HCT116 (cell line): ENCODE data around the gene ALDH5A1. TPM values are rescaled to one million over a fixed set of nuclear protein-coding genes. Genes with fewer than 3 reads are reported as not detected.

ENCODE experiments used
- ATAC-seq: fragments of 200-7000 bp; cut with Tn5 transposase; 2 replicates; pipeline ENCODE4 v1.9.1; 2020; ENCODE audit warnings: mild to moderate bottlenecking, moderate library complexity
- BruUV-seq: library from RNA; stranded (reverse); fragments of 400-500 nt; replicated peaks from 2 replicates; lab custom pipeline; 2021; lab: Mats Ljungman, UMichigan
- CTCF ChIA-PET: fragments of 300-600 bp; sonication (Branson Sonifier 250); formaldehyde crosslinking; loops from one replicate; lab custom pipeline; 2021; ENCODE audit warnings: antibody characterized with exemption; lab: Charles Lee
- POLR2A ChIA-PET: fragments of 300-600, 350-600 bp; sonication (Branson Sonifier 250); formaldehyde crosslinking; loops from one replicate; lab custom pipeline; 2021; ENCODE audit warnings: antibody characterized with exemption; lab: Charles Lee
- RAD21 ChIA-PET, 2 experiments: fragments of 300-600 bp; sonication (Branson Sonifier 250); formaldehyde crosslinking; loops; one replicate each; lab custom pipeline; 2023; ENCODE audit warnings: low total read pairs in 2 of 2; ENCODE audit not compliant: uncharacterized antibody in 2 of 2, unreplicated experiment in 2 of 2, low non-redundant PET in 1 of 2; lab: Charles Lee
- DNase-seq: peaks from one replicate; pipeline ENCODE4 v3.0.0-alpha.2; 2010; ENCODE audit warnings: low read depth, low spot score
- H2AFZ ChIP-seq: fragments of 200-600 bp; shearing (Covaris generic), sonication (generic); 2 replicates; pipeline ENCODE4 v1.6.1; 2017; ENCODE audit warnings: low read depth, mixed run types, mixed read lengths, antibody characterized with exemption, low read length; ENCODE audit not compliant: poor library complexity, severe bottlenecking
- H3K27ac ChIP-seq: 2 replicates; pipeline ENCODE4 v1.5.1; 2012; ENCODE audit warnings: low read depth, low read length
- H3K27me3 ChIP-seq: fragments of 200-600 bp; sonication (generic); 2 replicates; pipeline ENCODE4 v1.6.1; 2016; ENCODE audit warnings: mixed run types, low read length, mixed read lengths; ENCODE audit not compliant: insufficient read depth
- H3K36me3 ChIP-seq, 2 experiments: fragments of 200-500 bp in 1 of 2; fragments of 200-600 bp in 1 of 2; sonication (Bioruptor generic) in 1 of 2; sonication (generic) in 1 of 2; 2 replicates each; pipeline versions ENCODE4 v1.5.1 to v1.6.1; 2014 to 2016; ENCODE audit warnings: low read length in 2 of 2, inconsistent platforms in 1 of 2, mixed read lengths in 1 of 2, mixed run types in 1 of 2; ENCODE audit not compliant: insufficient read depth in 2 of 2, control insufficient read depth in 1 of 2
- H3K4me1 ChIP-seq, 2 experiments: fragments of 200-600 bp in 1 of 2; sonication (generic) in 1 of 2; 2 replicates each; pipeline versions ENCODE4 v1.5.1 to v1.6.1; 2012 to 2017; ENCODE audit warnings: low read length in 2 of 2, inconsistent platforms in 1 of 2, mild to moderate bottlenecking in 1 of 2, mixed read lengths in 1 of 2, mixed run types in 1 of 2, moderate library complexity in 1 of 2; ENCODE audit not compliant: insufficient read depth in 2 of 2, control insufficient read depth in 1 of 2
- H3K4me2 ChIP-seq: fragments of 200-600 bp; sonication (generic); 2 replicates; pipeline ENCODE4 v1.6.1; 2017; ENCODE audit warnings: mixed run types, low read length, mixed read lengths
- H3K4me3 ChIP-seq, 2 experiments: fragments of 200-600 bp in 1 of 2; sonication (generic) in 1 of 2; replicated peaks in 1 of 2; 2 replicates each; pipeline ENCODE4 v1.5.1; 2011 to 2016; ENCODE audit warnings: low read length in 2 of 2, control low read depth in 1 of 2, low read depth in 1 of 2, mild to moderate bottlenecking in 1 of 2, mixed read lengths in 1 of 2, mixed run types in 1 of 2
- H3K79me2 ChIP-seq: fragments of 200-600 bp; sonication (generic); 2 replicates; pipeline ENCODE4 v1.6.1; 2017; ENCODE audit warnings: mild to moderate bottlenecking, mixed run types, low read length, moderate library complexity, mixed read lengths; ENCODE audit not compliant: insufficient read depth
- H3K9ac ChIP-seq: fragments of 200-600 bp; sonication (generic); 2 replicates; pipeline ENCODE4 v1.6.1; 2016; ENCODE audit warnings: low read length, mixed read lengths
- H3K9me2 ChIP-seq: fragments of 200-600 bp; sonication (generic), shearing (Covaris generic); 2 replicates; pipeline ENCODE4 v1.6.1; 2017; ENCODE audit warnings: mixed run types, mild to moderate bottlenecking, moderate library complexity; ENCODE audit not compliant: insufficient read depth
- H3K9me3 ChIP-seq, 2 experiments: fragments of 200-500 bp in 1 of 2; fragments of 200-600 bp in 1 of 2; sonication (Bioruptor generic) in 1 of 2; sonication (generic) in 1 of 2; 2 replicates each; pipeline ENCODE4 v1.6.1; 2014 to 2017; ENCODE audit warnings: low read length in 2 of 2, mixed read lengths in 2 of 2, inconsistent platforms in 1 of 2, low read depth in 1 of 2, mild to moderate bottlenecking in 1 of 2, mixed run types in 1 of 2, moderate library complexity in 1 of 2; ENCODE audit not compliant: control insufficient read depth in 1 of 2, insufficient read depth in 1 of 2
- H4K20me1 ChIP-seq: fragments of 200-600 bp; sonication (generic), shearing (Covaris generic); 2 replicates; pipeline ENCODE4 v1.6.1; 2017; ENCODE audit warnings: mixed run types, mild to moderate bottlenecking, moderate library complexity; ENCODE audit not compliant: insufficient read depth
- CBX3 ChIP-seq: IDR thresholded peaks from 2 replicates; pipeline ENCODE4 v1.6.1; 2012; ENCODE audit warnings: low read depth
- CEBPB ChIP-seq: IDR thresholded peaks from 2 replicates; pipeline ENCODE4 v1.6.1; 2012; ENCODE audit warnings: low read depth
- EGR1 ChIP-seq: IDR thresholded peaks from 2 replicates; pipeline ENCODE4 v1.6.1; 2012; ENCODE audit warnings: low read depth
- ELF1 ChIP-seq: IDR thresholded peaks from 2 replicates; pipeline ENCODE4 v1.6.1; 2012; ENCODE audit warnings: low read depth, borderline replicate concordance
- EZH2 ChIP-seq: fragments of 200-600 bp; sonication (generic); IDR thresholded peaks from 2 replicates; pipeline ENCODE4 v1.6.1; 2017; ENCODE audit warnings: antibody characterized with exemption, mixed run types
- JUND ChIP-seq: IDR thresholded peaks from 2 replicates; pipeline ENCODE4 v1.6.1; 2012
- POLR2AphosphoS5 ChIP-seq: IDR thresholded peaks from 2 replicates; pipeline ENCODE4 v1.6.1; 2011; ENCODE audit warnings: mild to moderate bottlenecking, low read depth, low read length, moderate library complexity
- SIN3A ChIP-seq: IDR thresholded peaks from 2 replicates; pipeline ENCODE4 v1.6.1; 2012; ENCODE audit warnings: low read depth
- SP1 ChIP-seq: IDR thresholded peaks from 2 replicates; pipeline ENCODE4 v1.6.1; 2012; ENCODE audit warnings: low read depth
- SRF ChIP-seq: IDR thresholded peaks from 2 replicates; pipeline ENCODE4 v1.6.1; 2012; ENCODE audit warnings: low read depth
- TCF7L2 ChIP-seq: IDR thresholded peaks from 2 replicates; pipeline ENCODE4 v1.7.0; 2011; ENCODE audit warnings: borderline replicate concordance, inconsistent platforms; ENCODE audit not compliant: insufficient read depth, insufficient read length; ENCODE audit errors: extremely low read depth
- YY1 ChIP-seq: IDR thresholded peaks from 2 replicates; pipeline ENCODE4 v1.6.1; 2011; ENCODE audit warnings: low read length, low read depth, moderate library complexity, mild to moderate bottlenecking; ENCODE audit not compliant: insufficient replicate concordance; ENCODE audit errors: extremely low read depth
- intact Hi-C: fragments of 100-400 bp; cut with micrococcal nuclease; formaldehyde crosslinking; loops from 2 replicates; pipeline ENCODE4 v1.10.0; 2022
- total RNA-seq: library from RNA; stranded (reverse); gene quantifications from one replicate; pipeline ENCODE4 v1.2.1, GENCODE V29; 2021; ENCODE audit not compliant: unreplicated experiment
- TF ChIP-seq, protein P1 (sequence below), 3 experiments: fragments of 200-600 bp in 1 of 3; sonication (generic) in 1 of 3; IDR thresholded peaks in 2 of 3; conservative IDR thresholded peaks in 1 of 3; 2 replicates each; pipeline ENCODE4 v1.5.1; 2012 to 2017; ENCODE audit warnings: low read depth in 2 of 3, low read length in 2 of 3, antibody characterized with exemption in 1 of 3, borderline replicate concordance in 1 of 3, control low read depth in 1 of 3, mild to moderate bottlenecking in 1 of 3, mixed read lengths in 1 of 3, mixed run types in 1 of 3, moderate library complexity in 1 of 3; ENCODE audit not compliant: insufficient read depth in 1 of 3
- TF ChIP-seq, protein P2 (sequence below): IDR thresholded peaks from 2 replicates; pipeline ENCODE4 v1.6.1; 2012
- TF ChIP-seq, protein P3 (sequence below): IDR thresholded peaks from 2 replicates; pipeline ENCODE4 v1.6.1; 2012; ENCODE audit warnings: low read depth
- TF ChIP-seq, protein P4 (sequence below): IDR thresholded peaks from 2 replicates; pipeline ENCODE4 v1.6.1; 2012

ALDH5A1 gene
- total RNA-seq, 1 experiment from 2014 or later = 10.0 TPM

DNA sequence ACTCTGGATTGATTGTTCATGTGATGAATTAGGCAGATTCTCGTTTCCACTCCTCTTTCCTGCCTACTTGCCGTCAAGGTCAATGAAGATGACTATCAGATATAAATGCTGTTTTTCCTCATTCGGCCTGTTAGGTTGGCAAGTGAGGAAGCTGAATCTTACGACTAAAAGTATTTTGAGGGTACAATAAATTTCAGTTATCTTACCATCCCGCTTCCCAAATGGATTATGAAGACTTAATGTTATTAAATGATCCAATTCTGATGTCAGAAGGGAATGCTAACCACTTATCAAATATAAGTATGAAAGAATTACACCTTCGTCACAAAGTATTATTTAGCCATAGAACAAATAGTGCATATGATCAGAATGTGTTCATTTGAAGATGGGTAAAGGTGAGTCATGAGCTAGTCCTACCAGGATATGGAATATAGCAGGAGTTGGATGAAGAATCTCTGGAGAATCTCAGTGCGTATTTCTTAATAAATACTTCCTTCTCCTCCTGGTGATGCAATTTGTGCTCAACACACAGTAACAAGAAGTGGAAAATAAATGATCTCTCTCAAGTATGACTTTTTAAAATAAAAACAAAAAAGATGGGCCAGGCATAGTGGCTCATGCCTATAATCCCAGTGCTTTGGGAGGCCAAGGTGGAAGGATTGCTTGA is 10.0 kb upstream of the ALDH5A1 start:
- Histone ChIP-seq H2AFZ (no peak overlapping the region), H3K36me3 (no peaks in the 10 kb centered on the region), H3K9me3 (no peaks in the 10 kb centered on the region), H3K4me1 (no peaks in the 10 kb centered on the region), H3K27ac (no peak overlapping the region), H3K79me2 (no peaks in the 10 kb centered on the region), H3K27me3 (no peaks in the 10 kb centered on the region), H3K4me3 (no peak overlapping the region), H4K20me1 (no peaks in the 10 kb centered on the region), H3K9me2 (no peaks in the 10 kb centered on the region), H3K9ac (no peak overlapping the region), H3K4me2 (no peak overlapping the region)
- DNase-seq (no peak), ATAC-seq (no peak)
- BruUV-seq = no TSS peak
- TF ChIP-seq JUND (no peak), CEBPB (peak; percentile 31; the same call in 1 of the 2 replicates)
- POLR2A ChIA-PET = no interaction called here
- CTCF ChIA-PET = no interaction called here
- RAD21 ChIA-PET = no interaction called here
- intact Hi-C loops = no loop called here

DNA sequence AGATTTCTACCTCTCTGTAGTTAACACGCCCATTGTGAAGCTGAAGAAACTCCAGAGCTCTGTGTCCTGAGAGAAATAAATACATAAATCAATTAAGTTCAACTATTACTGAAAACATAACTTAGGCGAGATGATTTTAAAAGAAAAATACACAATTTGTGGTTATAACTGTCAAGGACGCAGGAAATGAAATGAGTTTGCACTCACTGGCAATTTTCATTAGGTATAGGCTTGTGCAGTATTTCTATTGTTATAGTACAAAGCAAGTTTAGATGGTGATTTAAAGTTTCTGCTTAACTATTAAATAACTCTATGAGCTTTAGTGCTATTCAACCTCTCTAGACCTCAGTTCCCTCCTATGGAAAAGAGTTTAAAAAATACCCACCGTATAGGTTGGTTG is 8.7 kb upstream of the ALDH5A1 start:
- no peak for ATAC-seq
- ChIA-PET POLR2A (no interaction called here), RAD21 (no interaction called here), CTCF (no interaction called here)
- no peak overlapping the region for H3K9ac ChIP-seq
- H3K36me3 ChIP-seq = no peaks in the 10 kb centered on the region
- H3K27ac ChIP-seq = no peak overlapping the region
- no peak overlapping the region for H2AFZ ChIP-seq
- no peaks in the 10 kb centered on the region for H4K20me1 ChIP-seq
- no peak overlapping the region for H3K4me3 ChIP-seq
- intact Hi-C loops = no loop called here
- no peaks in the 10 kb centered on the region for H3K79me2 ChIP-seq
- no peaks in the 10 kb centered on the region for H3K27me3 ChIP-seq
- no peaks in the 10 kb centered on the region for H3K9me2 ChIP-seq
- DNase-seq = no peak
- no TSS peak for BruUV-seq
- no peak overlapping the region for H3K4me2 ChIP-seq
- no peaks in the 10 kb centered on the region for H3K9me3 ChIP-seq
- H3K4me1 ChIP-seq = no peaks in the 10 kb centered on the region
- no peak for TF ChIP-seq CBX3
- TF ChIP-seq, protein P1, sequence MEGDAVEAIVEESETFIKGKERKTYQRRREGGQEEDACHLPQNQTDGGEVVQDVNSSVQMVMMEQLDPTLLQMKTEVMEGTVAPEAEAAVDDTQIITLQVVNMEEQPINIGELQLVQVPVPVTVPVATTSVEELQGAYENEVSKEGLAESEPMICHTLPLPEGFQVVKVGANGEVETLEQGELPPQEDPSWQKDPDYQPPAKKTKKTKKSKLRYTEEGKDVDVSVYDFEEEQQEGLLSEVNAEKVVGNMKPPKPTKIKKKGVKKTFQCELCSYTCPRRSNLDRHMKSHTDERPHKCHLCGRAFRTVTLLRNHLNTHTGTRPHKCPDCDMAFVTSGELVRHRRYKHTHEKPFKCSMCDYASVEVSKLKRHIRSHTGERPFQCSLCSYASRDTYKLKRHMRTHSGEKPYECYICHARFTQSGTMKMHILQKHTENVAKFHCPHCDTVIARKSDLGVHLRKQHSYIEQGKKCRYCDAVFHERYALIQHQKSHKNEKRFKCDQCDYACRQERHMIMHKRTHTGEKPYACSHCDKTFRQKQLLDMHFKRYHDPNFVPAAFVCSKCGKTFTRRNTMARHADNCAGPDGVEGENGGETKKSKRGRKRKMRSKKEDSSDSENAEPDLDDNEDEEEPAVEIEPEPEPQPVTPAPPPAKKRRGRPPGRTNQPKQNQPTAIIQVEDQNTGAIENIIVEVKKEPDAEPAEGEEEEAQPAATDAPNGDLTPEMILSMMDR (IDR thresholded peaks at IDR 0.05 in 2 of 3, conservative IDR thresholded peaks at IDR 0.05 in 1 of 3; ENCODE audit: borderline replicate concordance in 1 of 3, insufficient read depth in 1 of 3, low read depth in 2 of 3, low read length in 2 of 3) = no peak
- no peak for TF ChIP-seq POLR2AphosphoS5
- TF ChIP-seq, protein P2, sequence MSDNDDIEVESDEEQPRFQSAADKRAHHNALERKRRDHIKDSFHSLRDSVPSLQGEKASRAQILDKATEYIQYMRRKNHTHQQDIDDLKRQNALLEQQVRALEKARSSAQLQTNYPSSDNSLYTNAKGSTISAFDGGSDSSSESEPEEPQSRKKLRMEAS = no peak
- no peak for TF ChIP-seq EZH2
- no peak for TF ChIP-seq SP1
- no peak for TF ChIP-seq SRF
- no peak for TF ChIP-seq TCF7L2
- TF ChIP-seq, protein P3, sequence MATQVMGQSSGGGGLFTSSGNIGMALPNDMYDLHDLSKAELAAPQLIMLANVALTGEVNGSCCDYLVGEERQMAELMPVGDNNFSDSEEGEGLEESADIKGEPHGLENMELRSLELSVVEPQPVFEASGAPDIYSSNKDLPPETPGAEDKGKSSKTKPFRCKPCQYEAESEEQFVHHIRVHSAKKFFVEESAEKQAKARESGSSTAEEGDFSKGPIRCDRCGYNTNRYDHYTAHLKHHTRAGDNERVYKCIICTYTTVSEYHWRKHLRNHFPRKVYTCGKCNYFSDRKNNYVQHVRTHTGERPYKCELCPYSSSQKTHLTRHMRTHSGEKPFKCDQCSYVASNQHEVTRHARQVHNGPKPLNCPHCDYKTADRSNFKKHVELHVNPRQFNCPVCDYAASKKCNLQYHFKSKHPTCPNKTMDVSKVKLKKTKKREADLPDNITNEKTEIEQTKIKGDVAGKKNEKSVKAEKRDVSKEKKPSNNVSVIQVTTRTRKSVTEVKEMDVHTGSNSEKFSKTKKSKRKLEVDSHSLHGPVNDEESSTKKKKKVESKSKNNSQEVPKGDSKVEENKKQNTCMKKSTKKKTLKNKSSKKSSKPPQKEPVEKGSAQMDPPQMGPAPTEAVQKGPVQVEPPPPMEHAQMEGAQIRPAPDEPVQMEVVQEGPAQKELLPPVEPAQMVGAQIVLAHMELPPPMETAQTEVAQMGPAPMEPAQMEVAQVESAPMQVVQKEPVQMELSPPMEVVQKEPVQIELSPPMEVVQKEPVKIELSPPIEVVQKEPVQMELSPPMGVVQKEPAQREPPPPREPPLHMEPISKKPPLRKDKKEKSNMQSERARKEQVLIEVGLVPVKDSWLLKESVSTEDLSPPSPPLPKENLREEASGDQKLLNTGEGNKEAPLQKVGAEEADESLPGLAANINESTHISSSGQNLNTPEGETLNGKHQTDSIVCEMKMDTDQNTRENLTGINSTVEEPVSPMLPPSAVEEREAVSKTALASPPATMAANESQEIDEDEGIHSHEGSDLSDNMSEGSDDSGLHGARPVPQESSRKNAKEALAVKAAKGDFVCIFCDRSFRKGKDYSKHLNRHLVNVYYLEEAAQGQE = no peak
- TF ChIP-seq EGR1 = no peak
- TF ChIP-seq SIN3A = no peak
- no peak for TF ChIP-seq JUND
- TF ChIP-seq ELF1 = no peak
- TF ChIP-seq, protein P4, sequence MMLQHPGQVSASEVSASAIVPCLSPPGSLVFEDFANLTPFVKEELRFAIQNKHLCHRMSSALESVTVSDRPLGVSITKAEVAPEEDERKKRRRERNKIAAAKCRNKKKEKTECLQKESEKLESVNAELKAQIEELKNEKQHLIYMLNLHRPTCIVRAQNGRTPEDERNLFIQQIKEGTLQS = no peak
- no peak for TF ChIP-seq YY1
